K562 (cell line): ENCODE results near the gene DUOX2. TPM values are rescaled to one million over a fixed set of nuclear protein-coding genes. Genes with fewer than 3 reads are reported as not detected.
A peak's percentile ranks its signal among the peaks of the same experiment; 100 is the strongest.

Experiments used
- ATAC-seq: fragments of 200-7000 bp; cut with Tn5 transposase; 3 replicates; pipeline ENCODE4 v1.9.1; 2020; ENCODE audit warnings: moderate library complexity
- BruUV-seq: library from RNA; stranded (reverse); fragments of 400-500 nt; replicated peaks from 2 replicates; lab custom pipeline; 2021; lab: Mats Ljungman, UMichigan
- CTCF ChIA-PET: fragments of 300-600 bp; formaldehyde crosslinking; extraction: SDS; loops from one replicate; lab custom pipeline; 2021; ENCODE audit warnings: low intra/inter-chr PET ratio; lab: Yijun Ruan, JAX
- POLR2A ChIA-PET: fragments of 300-600, 350-650 bp; sonication (Branson Sonifier 250); formaldehyde crosslinking; extraction: SDS; loops from one replicate; lab custom pipeline; 2021; ENCODE audit warnings: antibody characterized with exemption, inconsistent platforms; lab: Yijun Ruan, JAX
- DNase-seq, 4 experiments: peaks; one replicate each; pipeline versions ENCODE4 v3.0.0 to v3.0.0-alpha.2; 2011 to 2018; ENCODE audit warnings: low spot score in 3 of 4, mixed read lengths in 3 of 4; ENCODE audit errors: extremely low read depth in 1 of 4
- FAIRE-seq: peaks from 2 replicates; lab custom pipeline; 2011; peaks lifted over from hg19 to GRCh38; lab: Jason Lieb, UNC
- H2AFZ ChIP-seq: 2 replicates; pipeline ENCODE4 v1.6.0; 2011; ENCODE audit warnings: low read depth, low read length, control low read depth, inconsistent platforms
- H3K27ac ChIP-seq: fragments of 200-600 bp; 3 replicates; pipeline ENCODE4 v1.8.0; 2011; ENCODE audit warnings: low read depth, mild to moderate bottlenecking, control low read depth, inconsistent platforms, low read length, moderate library complexity, mixed read lengths; ENCODE audit errors: extremely low read depth
- H3K27me3 ChIP-seq, 2 experiments: fragments of 300-600 bp in 1 of 2; 2 replicates in 1 of 2; 3 replicates in 1 of 2; pipeline versions ENCODE4 v1.6.0 to v1.8.0; 2011; ENCODE audit warnings: inconsistent platforms in 2 of 2, low read length in 2 of 2, mild to moderate bottlenecking in 1 of 2, mixed read lengths in 1 of 2, moderate library complexity in 1 of 2; ENCODE audit not compliant: control insufficient read depth in 2 of 2, insufficient read depth in 2 of 2
- H3K36me3 ChIP-seq: fragments of 300-600 bp; 3 replicates; pipeline ENCODE4 v1.8.0; 2011; ENCODE audit warnings: mild to moderate bottlenecking, low read length, inconsistent platforms; ENCODE audit not compliant: control insufficient read depth, insufficient read depth
- H3K4me1 ChIP-seq, 2 experiments: fragments of 200-600 bp in 1 of 2; replicated peaks in 1 of 2; 2 replicates in 1 of 2; 3 replicates in 1 of 2; pipeline versions ENCODE4 v1.5.1 to v1.8.0; 2011; ENCODE audit warnings: inconsistent platforms in 2 of 2, low read length in 2 of 2, mild to moderate bottlenecking in 1 of 2, mixed read lengths in 1 of 2, moderate library complexity in 1 of 2; ENCODE audit not compliant: control insufficient read depth in 2 of 2, insufficient read depth in 2 of 2
- H3K4me2 ChIP-seq: 2 replicates; pipeline ENCODE4 v1.6.1; 2011; ENCODE audit warnings: low read length, control low read depth, inconsistent platforms, mixed read lengths; ENCODE audit not compliant: insufficient read depth
- H3K4me3 ChIP-seq: fragments of 200-600 bp; sonication (generic), shearing (Covaris generic); 2 replicates; pipeline ENCODE4 v1.5.1; 2016; ENCODE audit warnings: control low read depth, inconsistent platforms
- H3K79me2 ChIP-seq: fragments of 200-600 bp; 3 replicates; pipeline ENCODE4 v1.8.0; 2011; ENCODE audit warnings: low read length, inconsistent platforms; ENCODE audit not compliant: control insufficient read depth, insufficient read depth
- H3K9ac ChIP-seq, 2 experiments: 2 replicates each; pipeline versions ENCODE4 v1.6.0 to v1.6.1; 2011; ENCODE audit warnings: low read depth in 2 of 2, low read length in 2 of 2, control low read depth in 1 of 2, inconsistent platforms in 1 of 2, mild to moderate bottlenecking in 1 of 2, mixed read lengths in 1 of 2; ENCODE audit not compliant: insufficient read depth in 1 of 2
- H3K9me1 ChIP-seq: one replicate; pipeline ENCODE4 v1.6.0; 2011; ENCODE audit warnings: inconsistent platforms, mild to moderate bottlenecking, low read length, moderate library complexity; ENCODE audit not compliant: control insufficient read depth, insufficient read depth
- H3K9me3 ChIP-seq: replicated peaks from 2 replicates; pipeline ENCODE4 v1.5.1; 2011; ENCODE audit warnings: low read depth, low read length, inconsistent platforms; ENCODE audit not compliant: control insufficient read depth, insufficient read depth
- H4K20me1 ChIP-seq: replicated peaks from 2 replicates; pipeline ENCODE4 v1.6.1; 2011; ENCODE audit warnings: low read length, inconsistent platforms, mixed read lengths; ENCODE audit not compliant: control insufficient read depth, insufficient read depth
- ARID2 ChIP-seq: fragments of 450-650 bp; IDR thresholded peaks from 2 replicates; pipeline ENCODE4 v1.6.1; 2017; ENCODE audit warnings: antibody characterized with exemption, mild to moderate bottlenecking
- CBFA2T3 ChIP-seq: fragments of 450-650 bp; IDR thresholded peaks from 2 replicates; pipeline ENCODE4 v1.6.1; 2017
- CBFB ChIP-seq: sonication (generic); formaldehyde crosslinking; IDR thresholded peaks from 2 replicates; pipeline ENCODE4 v1.4.0; 2020; ENCODE audit warnings: mild to moderate bottlenecking, missing genetic modification reagents
- CEBPB ChIP-seq: fragments of 450-650 bp; IDR thresholded peaks from 2 replicates; pipeline ENCODE4 v1.6.1; 2016; ENCODE audit warnings: missing genetic modification characterization, missing compliant biosample characterization
- FIP1L1 ChIP-seq: fragments of 200-400 bp; formaldehyde crosslinking; IDR thresholded peaks from 2 replicates; pipeline ENCODE4 v1.6.1; 2018; ENCODE audit warnings: mild to moderate bottlenecking, low read depth, low read length; ENCODE audit not compliant: poor library complexity, severe bottlenecking
- FOXA1 ChIP-seq: fragments of 450-650 bp; IDR thresholded peaks from 2 replicates; pipeline ENCODE4 v1.6.1; 2016; ENCODE audit warnings: mild to moderate bottlenecking, borderline replicate concordance
- HDAC2 ChIP-seq: fragments of 450-650 bp; IDR thresholded peaks from 2 replicates; pipeline ENCODE4 v1.6.1; 2016; ENCODE audit warnings: mild to moderate bottlenecking
- KDM1A ChIP-seq, 2 experiments: fragments of 450-650 bp; IDR thresholded peaks; 2 replicates each; pipeline ENCODE4 v1.6.1; 2016; ENCODE audit warnings: mild to moderate bottlenecking in 2 of 2
- KLF6 ChIP-seq: fragments of 250-450 bp; sonication (Bioruptor Pico); IDR thresholded peaks from 2 replicates; pipeline ENCODE4 v1.4.0; 2020; ENCODE audit warnings: mild to moderate bottlenecking, moderate library complexity, borderline replicate concordance
- ZFP1 ChIP-seq: fragments of 450-650 bp; formaldehyde crosslinking; IDR thresholded peaks from 2 replicates; pipeline ENCODE4 v1.4.0; 2020; ENCODE audit warnings: mild to moderate bottlenecking, mixed read lengths
- ZNF3 ChIP-seq: fragments of 250-450 bp; sonication (Bioruptor Pico); IDR thresholded peaks from 2 replicates; pipeline ENCODE4 v1.5.0; 2021; ENCODE audit warnings: mild to moderate bottlenecking, moderate library complexity
- WGBS: fragments of 100-300 bp; shearing (Covaris generic); methylation state at CpG from one replicate; pipeline ENCODE4 v1.1.6; 2016; ENCODE audit warnings: low coverage, mixed read lengths; ENCODE audit not compliant: insufficient coverage; ENCODE audit errors: missing lambda C conversion rate; 5-methylcytosine and 5-hydroxymethylcytosine counted together
- in situ Hi-C: fragments of 300-500 bp; cut with MboI; formaldehyde crosslinking; loops from 4 replicates; pipeline ENCODE4 v1.15.0; 2018; ENCODE audit warnings: inconsistent platforms, mixed read lengths
- intact Hi-C: fragments of 100-400 bp; cut with micrococcal nuclease; formaldehyde crosslinking; loops from 2 replicates; pipeline ENCODE4 v1.14.2; 2022
- polyA plus RNA-seq, 8 experiments: library from polyadenylated mRNA; depleted of rRNA in 4 of 8; stranded (reverse) in 5 of 8; unstranded in 3 of 8; fragments of >200 nt; fragmentation: Nextera tagmentation in 2 of 8; fragmentation: Illumina TruSeq in 1 of 8; extraction: Ambion mirVana in 2 of 8; extraction: Trizol in 1 of 8; gene quantifications; 2 replicates each; pipeline versions ENCODE4 v1.2.1 to v1.2.3, GENCODE V29; 2011 to 2014; ENCODE audit warnings: inconsistent platforms in 1 of 8, missing spikeins in 1 of 8
- total RNA-seq, 7 experiments: library from RNA; depleted of rRNA in 6 of 7; stranded (reverse); fragments of >200 nt in 6 of 7; fragmentation: Illumina TruSeq in 2 of 7; extraction: Trizol in 2 of 7; gene quantifications; 2 replicates each; pipeline versions ENCODE4 v1.2.1 to v1.2.3, GENCODE V29; 2011 to 2021; ENCODE audit warnings: low replicate concordance in 1 of 7
- TF ChIP-seq, protein P1 (sequence below): IDR thresholded peaks from 3 replicates; pipeline ENCODE4 v1.6.1; 2011; ENCODE audit warnings: borderline replicate concordance, mild to moderate bottlenecking, moderate library complexity; ENCODE audit not compliant: insufficient read length; ENCODE audit errors: extremely low read depth
- TF ChIP-seq, protein P2 (sequence below), 3 experiments: IDR thresholded peaks in 2 of 3; conservative IDR thresholded peaks in 1 of 3; 2 replicates each; pipeline ENCODE4 v1.5.1; 2011 to 2012; ENCODE audit warnings: low read length in 3 of 3, mild to moderate bottlenecking in 3 of 3, control low read depth in 2 of 3, improper control_type of control experiment in 1 of 3, inconsistent platforms in 1 of 3, low read depth in 1 of 3, mixed read lengths in 1 of 3, moderate library complexity in 1 of 3; ENCODE audit not compliant: insufficient read depth in 2 of 3
- TF ChIP-seq, protein P3 (sequence below): fragments of 250-450 bp; sonication (Bioruptor Pico); IDR thresholded peaks from 2 replicates; pipeline ENCODE4 v1.5.1; 2021; ENCODE audit warnings: mild to moderate bottlenecking

Gene DUOX2
- total and polyA plus RNA-seq, 9 of the 15 experiments (the other 6 are each of a cell fraction or from before 2014, with no cell fraction given), result 0.01 to 0.03 (median 0.02) TPM; not detected in 6

DNA sequence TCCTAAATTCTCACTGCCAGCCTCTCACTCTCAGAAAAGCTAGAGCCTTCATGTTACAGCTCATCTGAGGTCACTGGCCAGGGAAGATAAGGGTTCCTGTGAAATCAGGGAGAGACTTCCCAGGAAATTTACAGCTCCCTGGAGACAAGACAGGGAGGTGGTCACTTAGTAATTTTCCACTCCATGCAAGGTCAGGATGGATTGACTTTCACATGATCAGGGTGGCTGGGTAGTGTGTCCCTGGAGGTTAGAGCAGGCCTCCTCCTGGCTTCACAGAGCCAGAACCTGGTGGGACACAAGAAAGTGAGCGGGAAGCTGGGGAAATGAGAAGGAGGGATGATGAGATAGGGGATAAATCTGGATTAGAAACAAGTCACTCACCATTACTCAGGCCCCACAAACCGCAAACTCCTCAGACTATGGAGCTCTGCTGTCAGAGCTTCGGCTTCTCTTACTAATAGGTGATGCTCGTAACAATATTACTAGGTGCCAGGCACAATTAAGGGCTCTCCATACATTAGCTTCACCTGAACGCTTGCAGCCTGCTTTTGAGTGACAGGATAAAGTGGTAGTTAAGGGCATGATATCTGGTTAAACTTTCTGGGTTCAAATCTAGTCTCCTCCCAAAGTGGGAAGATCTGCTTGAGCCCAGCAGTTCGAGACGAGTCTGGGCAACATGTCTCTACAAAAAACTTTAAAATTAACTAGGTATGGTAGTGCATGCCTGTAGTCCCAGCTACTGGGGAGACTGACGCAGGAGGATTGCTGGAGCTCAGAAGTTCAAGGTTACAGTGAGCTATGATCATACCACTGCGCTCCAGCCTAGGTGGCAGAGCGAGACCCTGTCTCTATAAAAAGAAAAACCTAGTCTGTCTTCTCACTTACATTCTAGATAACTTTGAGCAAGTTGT is 24.9 kb downstream of the DUOX2 start (continued):
- TF ChIP-seq ARID2, result no peak
- 0 out of 2 replicates have a peak, but pooled peaks have one; percentile 33 for TF ChIP-seq HDAC2
- peak; percentile 26 to 50; a peak in 2 of 4 replicates for TF ChIP-seq KDM1A (IDR thresholded peaks at IDR 0.05)

DNA sequence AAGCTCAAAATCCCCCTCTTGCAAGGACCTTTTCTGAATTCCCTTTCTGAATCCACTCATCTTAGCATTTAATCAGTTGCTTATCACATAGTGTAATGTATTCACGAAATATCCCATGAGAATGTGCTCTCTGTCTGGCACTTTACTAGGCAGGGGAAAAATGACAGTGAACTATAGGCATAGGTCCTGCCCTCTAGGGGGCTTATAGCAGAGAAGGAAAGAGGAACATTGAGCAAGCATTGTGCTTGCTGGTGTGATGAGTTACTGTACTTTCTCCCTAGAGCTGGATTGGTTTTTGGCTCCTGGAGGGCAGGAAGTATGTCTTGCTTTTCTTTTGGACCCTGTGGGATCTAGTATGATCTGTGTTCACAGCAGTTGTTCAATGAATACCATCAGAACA is 26.5 kb downstream of the DUOX2 start:
- in situ Hi-C loops, result no loop called here
- Histone ChIP-seq H2AFZ (no peak overlapping the region; the same call in 1 of the 2 replicates), H3K4me3 (no peak overlapping the region), H3K9me1 (no peaks in the 10 kb centered on the region), H3K4me2 (no peak overlapping the region), H3K79me2 (no peaks in the 10 kb centered on the region), H3K27me3 (no peaks in the 10 kb centered on the region), H3K9ac (no peak overlapping the region), H3K27ac (no peak overlapping the region), H3K9me3 (no peaks in the 10 kb centered on the region), H3K4me1 (peaks cover 18 to 42% of the 10 kb centered on the region in 2 experiments), H3K36me3 (no peaks in the 10 kb centered on the region), H4K20me1 (no peaks in the 10 kb centered on the region)
- DNase-seq, result peak in 2 of 4 experiments; percentile 29 to 36
- WGBS, result 0% methylated on average over 1 of the region's 1 CpG
- no TSS peak for BruUV-seq
- POLR2A ChIA-PET, result interaction anchor here (0.9 kb wide), 1 partner anchor 35 kb away, joined by 3 read pairs; no protein-coding TSS in a partner anchor
- peak; percentile 37 for FAIRE-seq
- CTCF ChIA-PET, result no interaction called here
- intact Hi-C loops, result no loop called here
- peak; percentile 84 for ATAC-seq
- TF ChIP-seq FOXA1 (no peak), FIP1L1 (no peak), KLF6 (no peak), ZFP1 (CRISPR knock-in tag) (no peak), CEBPB (tag) (peak; percentile 49; the same call in 1 of the 2 replicates), ZNF3 (CRISPR knock-in tag) (no peak), CBFB (CRISPR knock-in tag) (no peak), CBFA2T3 (no peak)
- TF ChIP-seq, protein P1, sequence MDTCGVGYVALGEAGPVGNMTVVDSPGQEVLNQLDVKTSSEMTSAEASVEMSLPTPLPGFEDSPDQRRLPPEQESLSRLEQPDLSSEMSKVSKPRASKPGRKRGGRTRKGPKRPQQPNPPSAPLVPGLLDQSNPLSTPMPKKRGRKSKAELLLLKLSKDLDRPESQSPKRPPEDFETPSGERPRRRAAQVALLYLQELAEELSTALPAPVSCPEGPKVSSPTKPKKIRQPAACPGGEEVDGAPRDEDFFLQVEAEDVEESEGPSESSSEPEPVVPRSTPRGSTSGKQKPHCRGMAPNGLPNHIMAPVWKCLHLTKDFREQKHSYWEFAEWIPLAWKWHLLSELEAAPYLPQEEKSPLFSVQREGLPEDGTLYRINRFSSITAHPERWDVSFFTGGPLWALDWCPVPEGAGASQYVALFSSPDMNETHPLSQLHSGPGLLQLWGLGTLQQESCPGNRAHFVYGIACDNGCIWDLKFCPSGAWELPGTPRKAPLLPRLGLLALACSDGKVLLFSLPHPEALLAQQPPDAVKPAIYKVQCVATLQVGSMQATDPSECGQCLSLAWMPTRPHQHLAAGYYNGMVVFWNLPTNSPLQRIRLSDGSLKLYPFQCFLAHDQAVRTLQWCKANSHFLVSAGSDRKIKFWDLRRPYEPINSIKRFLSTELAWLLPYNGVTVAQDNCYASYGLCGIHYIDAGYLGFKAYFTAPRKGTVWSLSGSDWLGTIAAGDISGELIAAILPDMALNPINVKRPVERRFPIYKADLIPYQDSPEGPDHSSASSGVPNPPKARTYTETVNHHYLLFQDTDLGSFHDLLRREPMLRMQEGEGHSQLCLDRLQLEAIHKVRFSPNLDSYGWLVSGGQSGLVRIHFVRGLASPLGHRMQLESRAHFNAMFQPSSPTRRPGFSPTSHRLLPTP, result no peak
- TF ChIP-seq, protein P2, sequence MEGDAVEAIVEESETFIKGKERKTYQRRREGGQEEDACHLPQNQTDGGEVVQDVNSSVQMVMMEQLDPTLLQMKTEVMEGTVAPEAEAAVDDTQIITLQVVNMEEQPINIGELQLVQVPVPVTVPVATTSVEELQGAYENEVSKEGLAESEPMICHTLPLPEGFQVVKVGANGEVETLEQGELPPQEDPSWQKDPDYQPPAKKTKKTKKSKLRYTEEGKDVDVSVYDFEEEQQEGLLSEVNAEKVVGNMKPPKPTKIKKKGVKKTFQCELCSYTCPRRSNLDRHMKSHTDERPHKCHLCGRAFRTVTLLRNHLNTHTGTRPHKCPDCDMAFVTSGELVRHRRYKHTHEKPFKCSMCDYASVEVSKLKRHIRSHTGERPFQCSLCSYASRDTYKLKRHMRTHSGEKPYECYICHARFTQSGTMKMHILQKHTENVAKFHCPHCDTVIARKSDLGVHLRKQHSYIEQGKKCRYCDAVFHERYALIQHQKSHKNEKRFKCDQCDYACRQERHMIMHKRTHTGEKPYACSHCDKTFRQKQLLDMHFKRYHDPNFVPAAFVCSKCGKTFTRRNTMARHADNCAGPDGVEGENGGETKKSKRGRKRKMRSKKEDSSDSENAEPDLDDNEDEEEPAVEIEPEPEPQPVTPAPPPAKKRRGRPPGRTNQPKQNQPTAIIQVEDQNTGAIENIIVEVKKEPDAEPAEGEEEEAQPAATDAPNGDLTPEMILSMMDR (IDR thresholded peaks at IDR 0.05 in 2 of 3, conservative IDR thresholded peaks at IDR 0.05 in 1 of 3; ENCODE audit: insufficient read depth in 2 of 3, low read depth in 1 of 3, low read length in 3 of 3), result peak; percentile 20 to 37 (median 35); a peak in 3 of 6 replicates
- TF ChIP-seq, protein P3, sequence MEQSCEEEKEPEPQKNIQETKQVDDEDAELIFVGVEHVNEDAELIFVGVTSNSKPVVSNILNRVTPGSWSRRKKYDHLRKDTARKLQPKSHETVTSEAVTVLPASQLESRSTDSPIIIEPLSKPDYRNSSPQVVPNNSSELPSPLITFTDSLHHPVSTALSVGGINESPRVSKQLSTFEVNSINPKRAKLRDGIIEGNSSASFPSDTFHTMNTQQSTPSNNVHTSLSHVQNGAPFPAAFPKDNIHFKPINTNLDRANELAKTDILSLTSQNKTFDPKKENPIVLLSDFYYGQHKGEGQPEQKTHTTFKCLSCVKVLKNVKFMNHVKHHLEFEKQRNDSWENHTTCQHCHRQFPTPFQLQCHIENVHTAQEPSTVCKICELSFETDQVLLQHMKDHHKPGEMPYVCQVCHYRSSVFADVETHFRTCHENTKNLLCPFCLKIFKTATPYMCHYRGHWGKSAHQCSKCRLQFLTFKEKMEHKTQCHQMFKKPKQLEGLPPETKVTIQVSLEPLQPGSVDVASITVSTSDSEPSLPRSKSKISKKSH (CRISPR knock-in tag), result no peak
